ENCODE data around the gene KLF9. TPM values are rescaled to one million over a fixed set of nuclear protein-coding genes. Genes with fewer than 3 reads are reported as not detected.

The KLF9 gene
- total RNA-seq, 1 donor from 2014 or later = 0.25 TPM

DNA sequence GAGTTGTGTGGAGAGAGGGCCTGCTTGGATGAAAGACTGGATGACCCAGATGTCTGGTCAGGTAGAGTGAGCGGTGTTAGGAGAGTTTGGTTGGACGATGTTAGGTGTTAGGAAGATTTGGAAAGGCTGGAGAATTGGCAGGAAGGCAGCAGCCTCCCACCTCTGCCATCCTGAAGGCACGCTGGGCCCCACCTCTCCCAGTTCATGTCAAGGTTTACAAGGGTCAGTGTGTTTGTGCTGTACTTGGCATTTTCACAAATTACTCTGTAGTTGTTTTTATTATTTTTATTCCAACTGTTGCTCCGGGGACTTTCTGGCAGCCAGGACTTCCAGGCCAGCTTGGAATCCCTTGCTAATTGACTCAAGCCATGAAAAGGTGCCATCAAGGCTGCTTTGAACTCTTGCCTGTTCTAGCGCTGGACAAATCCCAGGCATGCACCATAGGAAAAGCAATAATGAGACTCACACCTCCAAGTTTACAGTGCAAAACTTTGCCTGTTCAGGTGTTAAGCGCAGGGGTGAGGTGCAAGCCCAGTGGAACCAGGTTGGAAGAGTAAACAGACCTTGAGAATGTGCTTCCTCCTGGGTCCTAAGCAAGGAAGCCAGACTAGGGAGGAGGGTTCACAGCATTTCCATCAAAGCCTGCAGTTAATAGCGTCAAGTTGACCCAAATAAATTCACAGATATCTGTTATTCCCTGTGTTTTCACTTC, 41.7 kb upstream of the KLF9 start:
- Mint-ChIP-seq H3K4me1 (ENCODE audit: low read depth, unreplicated experiment) (no peaks in the 10 kb centered on the region), H3K27me3 (ENCODE audit: unreplicated experiment) (peaks cover 2% of the 10 kb centered on the region), H3K36me3 (ENCODE audit: unreplicated experiment) (no peaks in the 10 kb centered on the region), H3K27ac (ENCODE audit: unreplicated experiment) (no peak overlapping the region), H3K9me3 (ENCODE audit: unreplicated experiment) (peaks cover 2% of the 10 kb centered on the region), H3K4me3 (ENCODE audit: unreplicated experiment) (no peak overlapping the region)
- TF ChIP-seq, protein P1, sequence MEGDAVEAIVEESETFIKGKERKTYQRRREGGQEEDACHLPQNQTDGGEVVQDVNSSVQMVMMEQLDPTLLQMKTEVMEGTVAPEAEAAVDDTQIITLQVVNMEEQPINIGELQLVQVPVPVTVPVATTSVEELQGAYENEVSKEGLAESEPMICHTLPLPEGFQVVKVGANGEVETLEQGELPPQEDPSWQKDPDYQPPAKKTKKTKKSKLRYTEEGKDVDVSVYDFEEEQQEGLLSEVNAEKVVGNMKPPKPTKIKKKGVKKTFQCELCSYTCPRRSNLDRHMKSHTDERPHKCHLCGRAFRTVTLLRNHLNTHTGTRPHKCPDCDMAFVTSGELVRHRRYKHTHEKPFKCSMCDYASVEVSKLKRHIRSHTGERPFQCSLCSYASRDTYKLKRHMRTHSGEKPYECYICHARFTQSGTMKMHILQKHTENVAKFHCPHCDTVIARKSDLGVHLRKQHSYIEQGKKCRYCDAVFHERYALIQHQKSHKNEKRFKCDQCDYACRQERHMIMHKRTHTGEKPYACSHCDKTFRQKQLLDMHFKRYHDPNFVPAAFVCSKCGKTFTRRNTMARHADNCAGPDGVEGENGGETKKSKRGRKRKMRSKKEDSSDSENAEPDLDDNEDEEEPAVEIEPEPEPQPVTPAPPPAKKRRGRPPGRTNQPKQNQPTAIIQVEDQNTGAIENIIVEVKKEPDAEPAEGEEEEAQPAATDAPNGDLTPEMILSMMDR (IDR thresholded peaks at IDR 0.05; ENCODE audit: partially characterized antibody, unreplicated experiment) = no peak
- no peak for DNase-seq

DNA sequence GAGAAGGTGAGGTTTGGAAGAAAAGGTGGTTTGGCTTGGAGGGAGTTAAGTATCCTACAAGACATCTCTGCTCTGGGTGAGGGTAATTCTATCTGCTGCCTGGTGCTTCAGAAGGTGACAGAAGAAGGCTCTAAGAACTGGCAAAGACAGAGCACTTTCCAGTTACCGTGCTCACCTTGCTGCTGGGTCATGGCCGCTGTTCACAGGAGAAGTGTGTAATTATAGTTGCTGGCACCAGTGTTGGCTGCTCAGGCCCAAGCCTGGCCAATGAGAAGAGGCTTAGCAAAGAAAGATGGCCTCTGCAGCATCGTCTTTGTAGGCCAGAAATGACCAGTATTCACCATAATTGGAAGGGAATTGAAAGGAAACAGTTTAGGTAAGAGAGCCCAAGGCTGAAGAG, 37.9 kb upstream of the KLF9 start:
- TF ChIP-seq, protein P1 (IDR thresholded peaks at IDR 0.05; ENCODE audit: partially characterized antibody, unreplicated experiment) = no peak
- Mint-ChIP-seq H3K4me1 (ENCODE audit: low read depth, unreplicated experiment) (no peaks in the 10 kb centered on the region), H3K27ac (ENCODE audit: unreplicated experiment) (no peak overlapping the region)

DNA sequence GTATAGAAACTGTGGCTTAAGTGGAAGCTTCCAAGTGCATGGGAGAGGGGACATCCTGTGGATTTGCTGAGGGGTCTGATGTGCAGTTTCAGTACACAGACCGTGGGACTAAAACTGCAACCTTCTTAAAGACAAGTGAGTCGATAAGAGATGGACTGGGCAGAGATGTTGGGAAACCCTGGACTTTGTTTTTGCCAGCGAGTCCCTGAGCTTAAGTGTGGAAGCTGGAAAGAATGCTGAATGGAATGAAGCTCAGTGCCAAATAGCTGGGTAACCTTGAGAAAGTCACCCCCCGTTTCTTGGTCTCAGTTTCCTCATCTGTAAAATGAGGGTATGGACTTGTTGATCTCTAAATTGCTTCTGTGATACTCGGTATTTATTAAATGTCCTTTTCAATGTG, 37.3 kb upstream of the KLF9 start:
- peaks cover 2% of the 10 kb centered on the region for H3K9me3 Mint-ChIP-seq (ENCODE audit: unreplicated experiment)
- H3K36me3 Mint-ChIP-seq (ENCODE audit: unreplicated experiment) = no peaks in the 10 kb centered on the region
- DNase-seq = no peak
- H3K4me3 Mint-ChIP-seq (ENCODE audit: unreplicated experiment) = no peak overlapping the region
- H3K4me1 Mint-ChIP-seq (ENCODE audit: low read depth, unreplicated experiment) = no peaks in the 10 kb centered on the region
- no peak overlapping the region for H3K27ac Mint-ChIP-seq (ENCODE audit: unreplicated experiment)
- TF ChIP-seq, protein P1 (IDR thresholded peaks at IDR 0.05; ENCODE audit: partially characterized antibody, unreplicated experiment) = no peak
- peaks cover 2% of the 10 kb centered on the region for H3K27me3 Mint-ChIP-seq (ENCODE audit: unreplicated experiment)

More for the DNA sequence above, 37.9 kb upstream of the KLF9 start:
- H3K27me3 Mint-ChIP-seq (ENCODE audit: unreplicated experiment) = peaks cover 2% of the 10 kb centered on the region
- H3K4me3 Mint-ChIP-seq (ENCODE audit: unreplicated experiment) = no peak overlapping the region
- H3K36me3 Mint-ChIP-seq (ENCODE audit: unreplicated experiment) = no peaks in the 10 kb centered on the region
- H3K9me3 Mint-ChIP-seq (ENCODE audit: unreplicated experiment) = peaks cover 2% of the 10 kb centered on the region
- DNase-seq = no peak

DNA sequence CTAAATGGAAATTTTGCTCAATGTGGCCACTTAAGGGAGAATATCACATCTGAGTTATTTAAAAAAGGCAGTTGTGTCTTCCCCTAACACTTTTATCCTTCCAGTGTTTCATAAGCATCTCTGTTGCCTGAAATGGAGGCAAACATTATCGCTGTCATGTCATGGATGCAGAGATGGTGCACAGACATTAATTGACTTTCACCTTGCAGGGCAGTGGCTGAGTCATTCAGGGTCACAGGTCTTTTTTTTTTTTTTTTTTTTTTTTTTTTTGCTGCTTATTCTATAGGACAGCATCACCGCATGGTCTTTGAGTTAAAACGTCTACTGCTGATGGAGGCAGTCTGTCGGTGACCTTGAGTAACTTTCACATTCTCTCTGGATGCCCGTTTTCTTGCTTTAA, 36.3 kb upstream of the KLF9 start:
- no peak for DNase-seq
- peaks cover 2% of the 10 kb centered on the region for H3K27me3 Mint-ChIP-seq (ENCODE audit: unreplicated experiment)
- no peak overlapping the region for H3K27ac Mint-ChIP-seq (ENCODE audit: unreplicated experiment)
- H3K4me3 Mint-ChIP-seq (ENCODE audit: unreplicated experiment) = no peak overlapping the region
- TF ChIP-seq, protein P1 (IDR thresholded peaks at IDR 0.05; ENCODE audit: partially characterized antibody, unreplicated experiment) = no peak
- H3K36me3 Mint-ChIP-seq (ENCODE audit: unreplicated experiment) = no peaks in the 10 kb centered on the region
- H3K4me1 Mint-ChIP-seq (ENCODE audit: low read depth, unreplicated experiment) = no peaks in the 10 kb centered on the region
- peaks cover 2% of the 10 kb centered on the region for H3K9me3 Mint-ChIP-seq (ENCODE audit: unreplicated experiment)

DNA sequence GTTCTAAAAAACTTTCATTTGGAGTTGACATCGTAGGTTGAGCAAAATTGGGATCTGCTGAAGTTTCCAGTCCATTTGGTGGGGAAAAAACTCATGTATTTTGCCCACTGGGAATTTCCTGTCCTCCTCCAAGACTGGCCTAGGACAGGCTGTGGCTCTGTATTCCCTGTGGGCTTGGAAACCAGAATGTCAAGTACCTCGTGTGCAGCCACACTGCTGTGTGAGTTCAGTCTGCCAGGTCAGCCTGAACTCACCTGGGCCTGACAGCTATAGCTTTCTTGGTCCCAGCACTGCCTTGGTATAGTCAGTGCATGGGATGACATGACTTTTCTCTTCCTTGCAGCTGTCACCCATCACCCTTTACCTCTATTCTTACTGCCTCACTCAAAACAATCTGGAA, 35.0 kb upstream of the KLF9 start:
- Mint-ChIP-seq H3K27me3 (ENCODE audit: unreplicated experiment) (peaks cover 2% of the 10 kb centered on the region), H3K27ac (ENCODE audit: unreplicated experiment) (no peak overlapping the region), H3K4me3 (ENCODE audit: unreplicated experiment) (no peak overlapping the region), H3K36me3 (ENCODE audit: unreplicated experiment) (no peaks in the 10 kb centered on the region), H3K4me1 (ENCODE audit: low read depth, unreplicated experiment) (no peaks in the 10 kb centered on the region), H3K9me3 (ENCODE audit: unreplicated experiment) (peaks cover 2% of the 10 kb centered on the region)
- DNase-seq = no peak
- TF ChIP-seq, protein P1 (IDR thresholded peaks at IDR 0.05; ENCODE audit: partially characterized antibody, unreplicated experiment) = no peak

Data from glutamatergic neuron (in vitro differentiated cells).